GM21390 (cell line): ENCODE data around the gene MRPL14.
"Not testable (repeated sequence)": the region's sequence is repeated elsewhere in the genome, so short reads cannot be mapped to it uniquely, and the experiment has no call there.

Experiments
- ATAC-seq: cut with Tn5 transposase; IDR thresholded peaks from one replicate; pipeline ENCODE4 v1.9.1; 2021; ENCODE audit not compliant: unreplicated experiment

The MRPL14 gene

DNA sequence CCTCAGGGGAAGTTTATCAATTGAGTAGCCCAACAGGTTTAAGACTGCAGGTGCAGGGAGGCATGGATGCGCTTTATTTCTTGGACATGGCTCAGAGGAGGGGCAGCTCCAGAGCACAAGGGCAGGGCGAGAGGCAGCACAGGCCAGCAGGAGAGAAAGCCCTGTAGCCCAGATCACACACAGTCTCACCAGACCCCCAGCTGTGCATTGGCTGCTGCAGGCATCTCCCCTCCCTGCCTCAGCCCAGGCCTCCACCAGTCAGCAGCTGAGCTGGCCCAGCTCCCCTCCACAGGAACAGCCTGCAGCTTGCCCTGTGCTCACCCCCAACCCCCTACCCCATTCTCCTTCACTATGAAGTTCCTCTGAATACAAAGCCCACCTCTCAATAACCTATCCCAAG, 24.7 kb downstream of the MRPL14 start:
- ATAC-seq = no peak

DNA sequence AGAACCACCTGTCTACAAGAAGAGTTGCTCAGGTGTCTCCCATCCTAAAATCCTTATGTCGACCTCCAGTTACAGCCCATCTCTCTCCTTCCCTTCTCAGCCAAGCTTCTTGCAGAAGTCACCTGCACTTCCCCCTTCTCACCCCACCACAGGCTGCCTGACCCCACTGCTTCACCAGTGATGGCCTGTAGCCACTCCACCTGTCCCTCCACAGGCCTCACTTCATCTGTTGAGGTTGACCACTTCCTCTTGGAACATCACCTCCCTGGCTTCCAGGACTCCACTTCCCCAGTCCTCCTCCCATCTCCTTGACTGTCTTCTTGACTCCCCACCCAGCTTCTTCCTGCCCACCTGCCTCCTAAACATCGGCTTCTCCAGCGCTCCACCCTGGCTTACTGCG, 25.4 kb downstream of the MRPL14 start:
- no peak for ATAC-seq

DNA sequence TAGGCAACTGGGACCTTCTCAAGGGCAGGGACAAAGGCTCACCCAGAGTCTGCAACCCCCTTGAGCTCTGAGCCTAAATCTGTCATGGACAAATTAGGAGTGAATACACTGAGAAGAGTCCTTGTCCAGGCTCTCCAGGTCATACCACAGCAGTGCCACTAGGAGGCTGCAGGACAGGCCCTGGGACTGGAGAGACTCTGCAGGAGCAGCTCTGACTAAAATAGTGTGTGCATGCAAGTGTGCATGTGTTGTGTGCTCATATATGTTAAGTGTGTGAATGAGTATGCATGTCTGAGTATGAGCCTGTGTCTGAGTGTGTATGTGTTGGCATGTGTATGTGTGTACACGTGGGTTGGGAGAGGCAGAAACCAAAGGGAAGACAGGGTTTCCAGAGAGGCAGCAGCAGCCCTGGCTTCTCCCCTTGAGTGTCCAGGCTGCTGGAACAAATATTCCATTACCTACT, 27.1 kb downstream of the MRPL14 start:
- no peak for ATAC-seq

DNA sequence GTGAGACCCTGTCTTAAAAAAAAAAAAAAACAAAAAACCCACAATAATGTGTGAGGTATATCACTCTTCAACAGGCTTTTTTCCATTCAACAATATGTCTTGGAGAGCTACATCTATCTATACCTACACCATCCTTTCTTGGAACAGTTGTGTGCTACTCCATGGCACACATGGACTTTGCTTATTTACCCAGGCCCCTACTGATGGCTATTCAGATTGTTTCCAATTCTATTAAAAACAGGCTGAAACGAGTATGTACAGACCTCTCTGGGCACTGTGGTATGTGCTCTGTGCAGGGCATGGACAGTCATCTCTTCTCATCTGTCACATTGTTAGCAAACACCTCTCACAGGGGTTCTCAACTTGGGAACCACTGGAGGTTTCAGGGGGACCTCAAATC, 28.1 kb downstream of the MRPL14 start:
- ATAC-seq = no peak

DNA sequence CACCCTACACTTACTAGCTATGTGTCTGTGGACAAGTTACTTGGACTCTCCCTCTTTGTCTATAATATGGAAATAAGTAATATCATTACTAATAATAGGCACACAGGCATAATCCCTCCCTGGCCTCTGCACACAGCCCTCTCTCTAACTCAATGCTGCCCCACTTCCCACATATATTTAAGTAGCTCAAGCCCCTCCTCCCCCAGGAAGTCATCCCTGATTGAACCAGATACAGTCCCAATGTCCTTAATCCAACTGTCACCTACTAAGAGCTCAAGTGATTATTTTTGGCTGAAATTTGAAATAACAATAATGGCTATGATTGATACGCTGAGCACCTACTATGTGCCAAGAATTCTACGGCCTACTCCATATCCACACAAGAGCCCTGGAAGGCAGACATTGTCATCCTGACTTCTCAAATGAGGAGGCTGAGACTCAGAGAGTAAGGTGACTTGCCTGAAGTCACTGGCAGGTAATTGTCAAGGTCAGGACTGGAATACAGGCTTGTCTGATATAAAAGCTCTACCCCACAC, 29.4 kb downstream of the MRPL14 start:
- no peak for ATAC-seq

DNA sequence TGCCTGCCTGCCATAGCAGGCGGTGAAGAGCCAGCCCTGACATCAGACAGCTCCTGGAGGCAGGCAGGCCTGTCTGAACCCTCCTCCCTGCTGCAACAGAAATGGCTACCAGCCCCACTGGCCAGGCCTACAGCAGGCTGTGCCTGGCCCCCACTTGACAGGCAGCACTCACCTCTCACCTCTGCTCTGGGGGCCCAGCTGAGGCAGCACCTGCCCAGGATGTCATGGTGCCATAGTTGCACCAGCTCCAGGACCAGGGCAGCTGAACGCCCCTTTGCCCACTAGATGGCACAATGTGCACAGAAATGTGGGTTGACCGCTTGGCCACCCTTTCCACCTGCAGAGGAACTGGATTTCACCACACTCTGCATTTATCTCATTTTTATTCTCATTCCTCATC, 30.6 kb downstream of the MRPL14 start:
- ATAC-seq = no peak

DNA sequence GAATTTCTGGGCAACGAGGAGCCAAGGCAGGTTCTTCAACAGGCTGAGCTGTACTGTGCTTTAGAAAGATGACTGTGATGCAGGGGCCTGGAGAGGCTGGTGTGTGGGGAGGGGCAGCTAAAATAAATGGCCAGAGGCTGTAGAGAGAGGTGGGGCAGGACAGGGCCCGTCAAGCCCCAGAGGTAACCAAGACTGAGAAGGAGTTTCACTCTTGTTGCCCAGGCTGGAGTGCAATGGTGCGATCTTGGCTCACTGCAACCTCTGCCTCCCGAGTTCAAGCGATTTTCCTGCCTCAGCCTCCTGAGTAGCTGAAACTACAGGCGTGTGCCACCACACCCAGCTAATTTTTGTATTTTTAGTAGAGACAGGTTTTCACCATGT, 32.0 kb downstream of the MRPL14 start:
- ATAC-seq = not testable (repeated sequence)

DNA sequence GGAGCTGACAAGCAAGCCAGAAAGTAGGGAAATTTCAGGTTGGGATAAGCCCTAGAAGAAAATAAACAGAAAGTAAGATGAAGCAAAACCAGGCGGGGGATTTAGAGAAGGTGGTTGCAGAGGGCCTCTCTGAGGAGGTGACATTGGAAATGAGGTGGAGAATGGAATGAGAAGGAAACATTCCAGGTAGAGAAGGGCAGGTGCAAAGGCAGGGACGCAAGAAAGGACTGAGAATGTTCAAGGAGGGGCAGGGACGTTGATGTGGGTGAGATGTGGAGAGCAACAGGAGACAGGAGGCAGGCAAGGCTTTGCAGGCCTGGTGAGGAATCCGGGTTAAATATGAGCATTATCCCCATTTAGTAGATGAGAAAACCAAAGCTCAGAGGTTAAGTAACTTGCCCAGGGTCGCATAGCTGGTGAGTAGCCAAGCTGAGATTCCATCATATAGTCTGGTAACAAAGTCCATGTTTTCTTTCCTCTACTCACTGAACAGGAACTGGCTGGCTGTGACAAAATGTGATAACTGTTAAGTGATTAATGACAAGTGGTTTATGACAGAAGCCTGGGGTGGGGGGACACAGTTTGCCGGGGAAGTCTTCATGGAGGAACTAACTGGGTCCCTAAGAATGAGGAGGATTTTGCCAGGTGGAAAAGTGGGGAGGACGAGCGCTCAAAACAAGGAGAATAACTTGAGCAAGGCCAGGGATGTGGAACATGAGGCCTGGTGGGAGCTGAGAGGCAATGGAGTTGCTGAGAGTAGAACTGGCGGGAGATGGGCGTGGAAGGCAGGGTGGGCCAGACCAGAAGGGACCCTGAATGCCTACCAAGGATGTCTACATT, 32.6 kb downstream of the MRPL14 start:
- ATAC-seq = no peak

DNA sequence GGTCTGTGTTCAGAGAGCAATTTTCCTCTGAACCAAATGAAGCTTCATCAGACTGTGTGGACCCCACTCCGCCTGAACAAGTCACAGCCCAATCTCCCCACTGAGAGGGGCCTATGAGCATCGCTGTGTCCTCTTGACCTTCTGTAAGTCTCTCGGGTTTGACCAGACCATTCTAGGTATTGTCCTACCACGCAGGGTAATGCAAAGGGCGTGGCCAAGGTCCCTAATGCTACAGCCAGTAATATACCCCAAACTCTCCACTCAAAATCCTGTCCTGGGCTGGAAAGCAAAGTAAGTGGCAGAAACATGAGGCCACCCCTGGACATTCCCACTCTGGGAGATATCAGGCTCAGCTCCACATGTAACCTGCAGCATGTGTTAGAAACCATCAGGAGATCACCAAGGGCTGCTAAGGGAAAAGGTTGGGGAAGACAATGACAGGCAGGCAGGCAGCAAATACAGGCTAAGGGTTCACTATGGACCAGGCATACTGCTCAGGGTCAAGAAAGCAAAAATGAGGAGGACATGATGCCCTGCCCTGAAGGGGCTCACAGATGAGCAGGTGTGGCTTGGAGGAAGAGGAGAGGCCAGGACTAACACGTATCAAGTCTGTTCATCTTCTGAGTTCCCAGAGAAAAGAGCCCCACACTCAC, 33.4 kb downstream of the MRPL14 start:
- ATAC-seq = no peak

DNA sequence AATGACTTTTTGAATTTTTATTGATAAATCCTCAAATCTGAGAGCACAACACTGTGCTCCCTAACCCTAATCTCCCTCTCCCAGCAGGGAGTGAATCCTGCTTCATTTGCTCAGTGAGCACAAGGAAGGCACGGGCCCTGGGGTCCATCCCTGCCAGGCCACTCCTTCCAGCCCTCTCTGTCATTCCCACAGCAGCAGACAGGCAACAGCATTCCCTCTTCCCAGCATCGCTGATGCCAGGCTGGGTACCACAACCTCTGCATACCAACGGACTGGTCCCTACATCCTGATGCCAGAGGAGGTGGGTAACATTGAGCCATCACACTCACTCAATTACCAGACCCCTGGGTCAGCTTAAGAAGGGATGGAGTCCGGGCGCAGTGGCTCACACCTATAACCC, 34.2 kb downstream of the MRPL14 start:
- ATAC-seq = no peak

DNA sequence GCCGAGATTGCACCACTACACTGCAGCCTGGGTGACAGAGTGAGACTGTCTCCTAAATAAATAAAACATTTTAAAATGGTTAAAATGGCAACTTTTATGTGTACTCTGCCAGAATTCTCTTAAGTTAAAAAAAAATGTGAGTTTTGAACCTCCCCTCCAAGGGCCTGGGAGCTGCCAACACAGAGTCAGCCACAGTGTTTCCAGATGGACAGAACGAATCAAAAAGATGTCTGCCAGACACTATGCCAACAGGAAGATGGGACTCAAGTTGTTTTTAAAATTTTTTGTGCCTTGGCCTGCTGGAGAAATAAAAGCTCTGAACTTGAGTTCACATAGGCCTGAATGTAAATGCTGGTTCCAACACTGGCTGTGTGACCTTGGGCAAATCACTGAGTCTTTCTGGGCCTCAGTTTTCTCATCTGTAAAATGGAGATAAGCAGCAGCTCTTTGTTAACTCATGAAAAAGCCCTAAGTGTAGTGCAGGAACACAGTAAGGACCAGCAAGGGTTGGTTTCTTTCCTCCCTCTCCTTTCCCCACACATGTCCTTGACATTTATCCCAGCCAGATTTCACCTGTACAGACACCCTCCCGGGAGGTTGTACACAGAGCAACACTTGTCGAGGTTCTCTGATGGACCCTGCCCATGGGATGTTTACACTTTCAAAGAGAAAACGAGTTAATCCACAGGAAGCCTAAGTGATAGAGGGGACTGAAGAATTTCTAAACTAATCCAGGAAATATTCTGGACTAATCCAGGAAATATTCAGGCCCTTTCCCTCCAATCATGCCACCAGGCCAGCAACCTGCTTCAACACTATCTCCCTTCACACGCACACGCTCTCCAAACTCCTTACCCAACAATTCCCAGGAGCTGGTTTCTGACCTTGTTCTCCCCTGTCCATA, 35.0 kb downstream of the MRPL14 start:
- no peak for ATAC-seq

DNA sequence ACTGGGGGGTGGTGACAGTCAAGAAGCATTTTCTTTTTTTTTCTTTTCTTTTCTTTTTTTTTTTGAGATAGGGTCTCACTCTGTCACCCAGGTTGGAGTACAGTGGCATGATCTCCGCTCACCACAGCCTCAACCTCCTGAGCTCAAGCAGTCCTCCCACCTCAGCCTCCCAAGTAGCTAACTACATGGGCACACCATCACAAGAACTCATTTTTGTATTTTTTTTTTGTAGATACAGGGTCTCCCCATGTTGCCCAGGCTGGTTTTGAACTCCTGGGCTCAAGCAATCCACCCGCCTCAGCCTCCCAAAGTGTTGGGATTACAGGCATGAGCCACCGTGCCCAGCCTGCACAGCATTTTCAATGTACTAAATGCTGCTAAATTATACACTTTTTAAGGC, 35.9 kb downstream of the MRPL14 start:
- ATAC-seq = not testable (repeated sequence)

DNA sequence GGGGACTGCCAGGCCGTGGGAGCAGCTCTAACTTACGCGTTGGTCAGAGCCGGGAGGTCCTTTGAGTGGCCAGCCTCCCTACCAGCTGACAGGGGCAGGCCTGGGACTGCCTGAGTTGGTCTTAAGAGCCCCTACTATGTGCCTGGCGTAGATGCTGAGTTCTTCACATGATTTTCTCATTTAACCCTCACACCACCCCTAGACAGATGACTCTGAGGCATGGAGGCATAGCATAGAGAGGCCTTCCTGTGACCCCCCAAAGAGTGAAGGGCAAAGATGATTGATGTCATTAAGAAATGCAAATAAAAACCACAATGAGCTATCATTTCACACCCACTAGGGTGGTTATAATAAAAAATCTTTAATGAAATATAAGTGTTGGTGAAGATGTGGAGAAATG, 36.8 kb downstream of the MRPL14 start:
- no peak for ATAC-seq

DNA sequence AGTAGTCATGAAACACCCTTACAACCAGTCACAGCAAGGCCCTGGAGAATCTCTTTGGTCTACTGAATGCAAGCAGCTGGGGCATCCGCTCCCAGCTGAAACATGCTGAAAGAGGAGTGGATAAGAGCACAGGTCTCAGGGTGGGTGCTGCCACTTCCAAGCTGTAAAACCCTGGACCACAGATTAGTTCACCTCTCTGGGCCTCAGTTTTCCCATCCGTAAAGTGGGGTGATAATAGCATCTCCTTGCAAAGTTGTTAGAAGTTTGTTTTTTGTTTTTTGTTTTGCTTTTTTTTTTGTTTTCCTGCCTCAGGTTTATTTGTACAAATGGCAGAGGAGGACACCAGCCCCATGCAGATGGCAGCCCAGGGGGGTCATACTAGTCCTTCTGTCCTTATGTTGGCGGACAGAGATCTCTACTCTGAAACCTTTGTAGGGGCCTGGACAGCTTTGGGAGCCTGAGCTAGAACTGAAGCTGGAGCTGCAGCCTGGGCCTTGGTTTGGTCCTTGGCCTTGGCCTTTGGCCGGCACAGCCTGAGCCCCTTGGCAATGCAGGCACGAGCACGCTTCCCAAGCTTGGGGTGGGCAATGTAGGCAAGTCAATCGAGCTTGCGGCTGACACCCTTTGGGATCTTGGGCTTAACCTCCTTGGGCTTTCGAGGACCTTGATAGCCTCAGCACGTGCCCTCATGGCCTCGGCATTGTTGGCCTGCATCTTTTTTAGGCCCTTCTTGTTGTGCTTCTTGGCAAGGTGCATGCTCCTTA, 38.2 kb downstream of the MRPL14 start:
- no peak for ATAC-seq

DNA sequence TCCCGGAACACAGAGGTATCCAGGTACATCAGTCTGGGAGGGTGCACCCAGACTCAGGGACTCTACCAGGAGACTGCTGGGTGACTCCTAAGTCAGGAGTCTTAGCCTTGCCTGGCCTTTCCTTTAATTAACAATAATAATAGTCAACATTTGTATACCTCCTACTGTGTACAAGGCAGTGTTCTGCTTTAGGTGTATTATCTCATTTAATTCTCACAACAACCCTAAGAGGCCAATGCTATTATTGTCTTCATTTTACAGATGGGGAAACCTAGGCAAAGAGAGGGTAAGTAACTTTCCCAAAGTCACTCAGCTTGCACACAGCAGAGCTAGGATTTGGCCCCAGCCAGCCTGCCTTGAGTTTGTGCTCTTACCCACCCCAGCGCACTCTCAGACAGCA, 39.6 kb downstream of the MRPL14 start:
- ATAC-seq = no peak

DNA sequence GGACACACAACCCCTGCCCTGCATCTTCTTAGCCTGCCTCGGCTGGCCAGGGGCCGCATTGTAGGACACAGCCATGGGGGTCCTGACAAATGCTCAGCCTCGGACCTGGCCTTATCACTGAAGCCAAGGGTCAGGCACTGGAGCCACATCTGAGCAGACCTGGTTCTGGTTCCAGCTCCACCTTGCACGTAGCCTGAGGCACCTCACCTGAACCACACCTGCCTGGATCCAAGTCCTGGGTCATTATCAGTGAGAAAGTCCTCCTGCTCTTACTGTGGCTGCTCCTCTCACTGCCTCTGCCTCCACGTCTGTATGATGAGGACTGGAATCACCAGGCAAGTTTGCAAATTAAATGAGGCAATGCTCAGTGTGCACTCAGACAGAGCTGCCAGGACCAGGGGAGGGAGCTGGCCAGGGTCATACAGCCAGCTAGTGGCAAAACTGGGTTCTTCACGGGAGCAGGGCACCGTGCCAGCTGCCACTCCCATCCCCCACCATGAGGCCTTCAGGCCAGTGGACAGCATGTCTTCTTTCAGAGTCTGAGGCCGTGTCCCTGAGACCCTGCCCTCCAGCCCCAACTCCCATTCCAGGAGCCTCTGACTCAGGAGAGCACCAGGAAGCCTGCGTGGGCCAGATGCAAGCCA, 40.2 kb downstream of the MRPL14 start:
- ATAC-seq = no peak

DNA sequence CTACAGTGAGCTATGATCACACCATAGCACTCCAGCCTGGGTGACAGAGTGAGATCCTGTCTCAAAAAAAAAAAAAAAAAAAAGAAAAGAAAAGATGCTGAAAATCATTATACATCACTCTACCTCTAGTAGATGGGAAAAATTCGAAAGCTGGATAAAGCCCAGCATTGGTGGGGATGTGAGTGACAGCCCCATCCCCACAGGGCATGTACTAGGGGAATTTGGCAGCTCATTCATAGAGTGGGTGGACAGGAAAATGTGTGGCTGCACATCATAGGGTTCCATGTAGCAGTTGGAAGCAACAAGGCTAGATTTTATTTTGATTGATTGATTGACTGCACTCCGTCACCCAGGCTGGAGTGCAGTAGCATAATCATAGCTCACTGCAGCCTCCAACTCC, 42.0 kb downstream of the MRPL14 start:
- no peak for ATAC-seq

DNA sequence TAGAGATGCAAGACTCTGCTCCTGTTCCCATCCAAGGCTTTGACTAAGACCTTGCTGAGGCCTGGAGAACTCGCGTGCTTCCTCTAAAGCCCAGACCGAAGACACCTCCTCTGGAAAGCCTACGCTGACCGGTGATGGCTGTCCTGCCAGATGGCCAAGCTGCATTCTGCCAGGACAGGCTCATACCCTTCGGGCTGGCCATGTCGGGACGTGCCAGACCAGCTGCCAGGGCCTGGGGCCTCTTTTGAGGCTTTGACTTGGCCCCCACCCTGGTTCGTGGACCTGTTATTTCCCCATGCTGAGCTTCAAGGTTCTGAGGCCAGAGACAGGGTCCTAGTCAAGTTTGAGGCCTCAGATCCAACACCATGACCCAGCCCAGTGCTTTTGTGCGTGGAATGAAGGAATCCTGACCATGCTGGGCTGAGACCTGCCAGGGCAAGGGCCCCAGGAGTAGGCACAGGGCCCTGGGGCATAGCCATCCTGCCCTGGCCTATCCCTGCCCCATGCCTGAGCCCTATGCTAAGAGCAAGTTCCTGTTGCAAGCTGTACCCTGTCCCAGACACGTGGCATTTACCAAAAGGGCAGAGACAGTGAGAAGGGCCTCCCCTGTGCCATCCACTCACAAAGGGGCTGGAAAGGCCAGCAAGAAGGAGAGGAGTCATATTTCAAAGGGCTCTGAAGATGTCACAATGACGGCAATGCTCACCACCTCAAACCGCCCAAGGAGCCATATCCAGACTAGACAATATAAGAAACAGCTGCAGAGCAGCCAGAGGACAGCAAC, 42.8 kb downstream of the MRPL14 start:
- ATAC-seq = no peak

DNA sequence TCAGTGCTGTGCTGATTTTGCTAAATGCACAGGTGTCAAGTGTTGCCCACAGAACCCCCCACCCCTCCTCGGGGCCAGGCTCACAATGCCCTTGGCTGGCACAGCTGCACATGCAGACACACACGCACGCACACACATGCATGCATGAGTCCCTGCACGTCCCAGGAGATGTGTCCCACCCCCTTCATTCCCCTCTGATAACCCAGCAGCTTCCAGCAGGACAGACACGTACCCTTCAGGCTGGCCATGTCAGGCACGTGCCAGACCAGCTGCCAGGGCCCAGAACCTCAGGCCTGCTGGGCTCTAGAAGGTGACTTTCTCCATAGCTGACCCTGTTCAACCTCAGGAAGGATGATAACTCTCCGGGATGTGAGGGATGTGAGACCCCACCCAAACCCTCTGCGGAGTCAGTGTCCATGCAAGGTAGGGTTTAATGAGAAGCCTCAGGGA, 44.4 kb downstream of the MRPL14 start:
- ATAC-seq = no peak
